ENCODE measurements around the gene GNA12. TPM values are rescaled to one million over a fixed set of nuclear protein-coding genes. Genes with fewer than 3 reads are reported as not detected.

GNA12 gene
- total RNA-seq, 1 donor from 2014 or later = 19.3 TPM

DNA sequence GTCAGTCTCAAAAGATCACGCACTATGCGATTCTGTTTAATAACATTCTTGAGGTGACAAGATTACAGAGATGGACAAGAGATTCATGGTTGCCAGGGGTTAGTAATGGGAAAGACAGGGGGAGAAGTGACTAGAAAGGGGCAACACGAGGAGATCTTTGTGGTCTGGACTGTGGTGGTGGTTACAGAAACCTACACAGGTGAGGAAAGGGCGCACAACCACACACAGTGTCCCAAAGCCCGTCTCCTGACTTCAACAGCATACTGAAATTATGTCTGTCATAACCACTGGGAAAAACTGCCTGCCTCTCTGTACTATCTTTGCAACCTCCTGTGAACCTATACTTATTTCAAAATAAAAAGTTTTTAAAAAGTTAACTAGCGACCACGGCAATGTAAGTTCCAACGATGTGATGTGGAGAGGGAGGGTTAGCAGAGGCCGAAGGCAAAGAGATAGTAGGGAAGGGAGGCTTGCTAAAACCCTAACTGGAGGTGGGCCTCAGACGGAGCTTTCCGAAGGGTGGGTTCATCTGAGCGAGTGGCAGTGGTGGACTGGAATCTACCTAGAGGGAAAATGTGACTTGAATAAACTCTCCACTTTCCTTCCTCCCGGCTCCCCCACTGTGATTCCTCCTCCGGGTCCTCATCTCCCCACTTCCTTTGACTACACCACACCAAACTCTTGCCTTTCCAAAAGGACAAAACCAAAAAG lies 43.7 kb downstream of the GNA12 start:
- no peak overlapping the region for H3K4me3 ChIP-seq (ENCODE audit: low read depth, low read length)
- TF ChIP-seq CTCF (conservative IDR thresholded peaks at IDR 0.05; ENCODE audit: low read depth, low read length) = no peak
- no peak for DNase-seq (ENCODE audit: low read depth)

- no peak for DNase-seq (ENCODE audit: low read depth)
- no peak for TF ChIP-seq CTCF (conservative IDR thresholded peaks at IDR 0.05; ENCODE audit: low read depth, low read length)
- no peak overlapping the region for H3K4me3 ChIP-seq (ENCODE audit: low read depth, low read length)
These were observed 44.9 kb downstream of the GNA12 start for GRCh38 chr7:2799253-2799652.

DNA sequence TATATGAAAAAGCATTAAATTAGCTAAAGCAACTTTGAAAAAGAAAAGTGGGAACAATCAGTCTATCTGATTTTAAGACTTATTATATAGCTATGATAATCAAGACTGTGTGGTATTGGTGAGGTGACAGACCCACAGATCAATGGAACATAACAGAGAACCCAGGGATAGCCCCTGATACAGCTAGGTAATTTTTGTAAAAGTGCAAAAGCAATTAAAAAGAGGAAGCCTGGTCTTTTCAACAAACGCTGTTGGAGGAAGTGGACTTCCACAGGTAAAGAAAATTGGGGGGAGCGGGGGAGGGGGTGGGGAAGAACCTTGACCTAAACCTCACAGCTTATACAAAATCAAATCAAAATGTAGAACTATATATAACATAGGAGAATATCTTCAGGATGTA lies 45.4 kb downstream of the GNA12 start:
- TF ChIP-seq CTCF (conservative IDR thresholded peaks at IDR 0.05; ENCODE audit: low read depth, low read length) = no peak
- no peak overlapping the region for H3K4me3 ChIP-seq (ENCODE audit: low read depth, low read length)
- DNase-seq (ENCODE audit: low read depth) = no peak

DNA sequence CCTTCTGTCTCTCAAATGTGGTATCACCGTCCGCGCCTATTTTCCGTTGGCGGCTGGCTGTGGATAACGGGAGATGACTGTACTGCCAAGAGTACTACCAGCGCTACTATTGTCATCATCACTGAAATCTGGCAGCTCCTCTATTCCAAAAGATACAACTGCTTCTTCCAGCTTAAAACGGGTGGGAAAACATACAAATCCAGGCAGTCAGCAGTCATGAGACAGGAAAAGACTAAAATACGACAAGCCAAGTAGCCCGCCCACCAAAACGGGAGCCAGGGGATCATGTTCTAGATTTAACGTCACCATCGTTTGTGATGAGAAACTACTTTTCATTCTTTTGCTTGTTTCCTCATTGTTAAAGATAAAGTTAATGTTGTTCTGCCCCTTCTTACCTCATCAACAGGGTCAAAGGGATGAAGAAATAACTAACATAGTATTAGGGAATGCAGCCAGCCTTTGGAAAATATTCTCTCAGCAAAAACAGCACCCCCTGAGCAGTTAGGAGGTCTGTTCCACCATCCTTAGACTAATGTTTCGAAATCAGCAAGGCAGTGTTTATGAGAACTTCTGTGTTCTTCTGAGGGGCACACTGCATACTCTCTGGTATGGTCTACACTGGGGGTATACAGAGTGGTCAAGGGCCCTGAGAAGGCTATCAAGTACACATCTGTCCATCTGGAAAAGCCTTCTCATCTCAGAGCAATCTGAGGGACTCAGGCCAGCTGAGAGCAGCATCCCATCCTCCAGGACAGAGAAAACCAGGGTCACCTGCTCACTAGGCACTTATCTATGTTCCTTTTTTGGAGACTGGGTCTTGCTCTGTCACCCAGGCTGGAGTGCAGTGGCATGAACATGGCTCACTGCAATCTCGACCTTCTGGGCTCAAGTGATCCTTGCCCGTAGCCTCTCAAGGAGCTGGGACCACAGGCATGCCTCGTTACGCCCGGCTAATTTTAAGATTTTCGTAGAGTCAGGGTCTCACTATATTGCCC lies 47.5 kb downstream of the GNA12 start:
- no peak overlapping the region for H3K4me3 ChIP-seq (ENCODE audit: low read depth, low read length)
- DNase-seq (ENCODE audit: low read depth) = no peak
- TF ChIP-seq CTCF (conservative IDR thresholded peaks at IDR 0.05; ENCODE audit: low read depth, low read length) = no peak

DNA sequence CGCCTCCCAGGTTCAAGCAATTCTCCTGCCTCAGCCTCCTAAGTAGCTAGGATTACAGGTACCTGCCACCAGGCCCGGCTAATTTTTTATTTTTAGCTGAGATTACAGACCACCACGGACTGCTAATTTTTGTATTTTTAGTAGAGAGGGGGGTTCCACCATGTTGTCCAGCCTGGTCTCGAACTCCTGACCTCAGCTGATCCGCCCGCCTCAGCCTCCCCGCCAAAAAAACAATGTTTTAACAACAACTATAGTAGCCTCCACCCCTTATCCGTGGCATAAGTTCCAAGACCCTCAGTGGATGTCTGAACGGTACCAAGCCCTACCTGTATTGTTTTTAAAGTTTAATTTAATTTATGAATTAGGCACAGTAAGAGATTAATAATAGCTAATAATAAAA lies 48.2 kb downstream of the GNA12 start:
- no peak overlapping the region for H3K4me3 ChIP-seq (ENCODE audit: low read depth, low read length)

More for the DNA sequence above, 48.2 kb downstream of the GNA12 start:
- no peak for DNase-seq (ENCODE audit: low read depth)
- TF ChIP-seq CTCF (conservative IDR thresholded peaks at IDR 0.05; ENCODE audit: low read depth, low read length) = no peak

Data from epithelial cell of proximal tubule (primary cell).